GM12891 (cell line): ENCODE results near the gene PPP2R2B.

ENCODE experiments used
- PAX5 ChIP-seq: IDR thresholded peaks from 2 replicates; pipeline ENCODE4 v1.6.1; 2011; ENCODE audit warnings: low read length, moderate library complexity, mild to moderate bottlenecking; ENCODE audit not compliant: insufficient read depth, severe bottlenecking
- POLR2A ChIP-seq: IDR thresholded peaks from 2 replicates; pipeline ENCODE4 v1.6.1; 2011; ENCODE audit warnings: low read depth, low read length, control low read depth
- POLR2AphosphoS5 ChIP-seq: IDR thresholded peaks from 2 replicates; pipeline ENCODE4 v1.6.1; 2011; ENCODE audit warnings: low read depth, low read length, control low read depth
- TAF1 ChIP-seq: IDR thresholded peaks from 2 replicates; pipeline ENCODE4 v1.6.1; 2011; ENCODE audit warnings: low read depth, low read length, control low read depth

DNA sequence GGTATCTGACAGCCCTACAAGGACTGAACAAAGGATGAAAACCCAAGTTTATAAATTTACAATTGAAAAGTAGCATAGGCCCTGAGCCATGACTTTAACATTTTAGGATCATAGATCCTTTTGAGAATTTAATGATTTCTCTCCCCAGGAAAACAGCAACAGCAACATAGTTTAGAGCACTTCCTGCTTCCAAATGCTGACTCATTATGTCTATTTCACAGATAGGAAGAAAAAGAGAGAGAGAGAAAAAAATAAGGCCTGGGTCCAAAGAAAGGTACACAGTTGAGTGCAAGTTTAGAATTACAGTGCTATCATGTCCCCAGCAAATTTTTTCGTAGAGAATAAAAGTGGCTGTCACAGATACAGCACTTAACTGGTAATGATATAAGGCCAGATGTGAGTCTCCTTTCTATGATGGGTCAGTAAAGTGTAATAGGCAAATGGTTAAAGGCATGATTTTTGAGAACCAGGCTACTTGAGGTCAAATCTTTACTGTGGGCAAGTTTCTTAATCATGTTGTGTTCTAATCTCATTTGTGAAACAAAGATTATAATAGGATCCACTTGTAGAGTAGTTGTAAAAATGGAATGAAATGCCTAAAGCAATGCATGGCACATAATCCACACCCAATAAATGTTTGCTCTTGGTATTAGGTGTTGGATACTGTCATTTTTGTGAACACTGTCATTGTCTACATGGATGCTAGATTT is 12.3 kb upstream of the PPP2R2B start:
- no peak for TF ChIP-seq POLR2A
- TF ChIP-seq POLR2AphosphoS5, result no peak
- TF ChIP-seq TAF1, result no peak
- TF ChIP-seq PAX5, result no peak
